ENCODE results near the gene C12orf75.
"Not testable (repeated sequence)": the region's sequence is repeated elsewhere in the genome, so short reads cannot be mapped to it uniquely, and the experiment has no call there.

- not testable (repeated sequence) for TF ChIP-seq FOXA1 (IDR thresholded peaks at IDR 0.05); ELF4 (IDR thresholded peaks at IDR 0.05); FOXM1 (IDR thresholded peaks at IDR 0.05; ENCODE audit: borderline replicate concordance); ARNT (IDR thresholded peaks at IDR 0.05); ZNF384 (IDR thresholded peaks at IDR 0.05); SP1 (IDR thresholded peaks at IDR 0.05); BHLHE40 (IDR thresholded peaks at IDR 0.05; ENCODE audit: borderline replicate concordance); FOXK2 (IDR thresholded peaks at IDR 0.05); HDGF (IDR thresholded peaks at IDR 0.05; ENCODE audit: borderline replicate concordance); SUZ12 (IDR thresholded peaks at IDR 0.05)
Measured at GRCh38 chr12:105313755-105314154, 16.7 kb upstream of the C12orf75 start.

Data from HEK293T (cell line).